ENCODE results near the gene DENND6A. TPM values are rescaled to one million over a fixed set of nuclear protein-coding genes. Genes with fewer than 3 reads are reported as not detected.
"Not testable (repeated sequence)": the region's sequence is repeated elsewhere in the genome, so short reads cannot be mapped to it uniquely, and the experiment has no call there.

Gene DENND6A
- total and polyA plus RNA-seq, 10 donors, result 8.9 to 92.1 (median 33.0) TPM

DNA sequence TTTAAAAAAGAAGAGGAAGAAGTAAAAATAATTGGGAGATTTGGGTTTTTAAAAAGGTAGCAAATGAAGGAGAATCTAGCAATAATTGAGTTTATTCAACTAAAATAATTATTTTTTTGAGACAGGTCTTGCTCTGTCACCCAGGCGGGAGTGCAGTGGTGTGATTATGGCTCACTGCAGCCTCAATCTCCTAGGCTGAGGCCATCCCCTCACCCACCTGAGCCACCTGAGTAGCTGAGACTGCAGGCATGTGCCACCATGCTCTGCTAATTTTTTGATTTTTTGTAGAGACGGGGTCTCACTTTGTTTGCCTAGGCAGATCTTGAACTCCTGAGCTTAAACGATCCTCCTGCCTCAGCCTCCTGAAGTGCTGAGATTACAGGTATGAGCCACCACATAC is 68.1 kb downstream of the DENND6A start:
- TF ChIP-seq POLR2A (IDR thresholded peaks at IDR 0.05) (no peak), POLR2AphosphoS5 (IDR thresholded peaks at IDR 0.05) (no peak)
- TF ChIP-seq, protein P1, sequence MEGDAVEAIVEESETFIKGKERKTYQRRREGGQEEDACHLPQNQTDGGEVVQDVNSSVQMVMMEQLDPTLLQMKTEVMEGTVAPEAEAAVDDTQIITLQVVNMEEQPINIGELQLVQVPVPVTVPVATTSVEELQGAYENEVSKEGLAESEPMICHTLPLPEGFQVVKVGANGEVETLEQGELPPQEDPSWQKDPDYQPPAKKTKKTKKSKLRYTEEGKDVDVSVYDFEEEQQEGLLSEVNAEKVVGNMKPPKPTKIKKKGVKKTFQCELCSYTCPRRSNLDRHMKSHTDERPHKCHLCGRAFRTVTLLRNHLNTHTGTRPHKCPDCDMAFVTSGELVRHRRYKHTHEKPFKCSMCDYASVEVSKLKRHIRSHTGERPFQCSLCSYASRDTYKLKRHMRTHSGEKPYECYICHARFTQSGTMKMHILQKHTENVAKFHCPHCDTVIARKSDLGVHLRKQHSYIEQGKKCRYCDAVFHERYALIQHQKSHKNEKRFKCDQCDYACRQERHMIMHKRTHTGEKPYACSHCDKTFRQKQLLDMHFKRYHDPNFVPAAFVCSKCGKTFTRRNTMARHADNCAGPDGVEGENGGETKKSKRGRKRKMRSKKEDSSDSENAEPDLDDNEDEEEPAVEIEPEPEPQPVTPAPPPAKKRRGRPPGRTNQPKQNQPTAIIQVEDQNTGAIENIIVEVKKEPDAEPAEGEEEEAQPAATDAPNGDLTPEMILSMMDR (IDR thresholded peaks at IDR 0.05 in 8 of 11, conservative IDR thresholded peaks at IDR 0.05 in 3 of 11), result no peak
- 79 to 97% (median 97%) methylated on average over 3 of the region's 3 CpGs for WGBS, 5 donors
- Histone ChIP-seq H3K4me1 (no peaks in the 10 kb centered on the region), H3K27ac (no peak overlapping the region), H3K27me3 (replicated peaks in 1 of 7) (no peaks in the 10 kb centered on the region), H3K9me3 (no peaks in the 10 kb centered on the region), H3K36me3 (peaks cover 3 to 93% (median 56%) of the 10 kb centered on the region in 6 donors), H3K4me3 (no peak overlapping the region)
- intact Hi-C loops (cut with DNase I; ENCODE audit: low total_unique reads), result no loop called here
- no peak for DNase-seq

DNA sequence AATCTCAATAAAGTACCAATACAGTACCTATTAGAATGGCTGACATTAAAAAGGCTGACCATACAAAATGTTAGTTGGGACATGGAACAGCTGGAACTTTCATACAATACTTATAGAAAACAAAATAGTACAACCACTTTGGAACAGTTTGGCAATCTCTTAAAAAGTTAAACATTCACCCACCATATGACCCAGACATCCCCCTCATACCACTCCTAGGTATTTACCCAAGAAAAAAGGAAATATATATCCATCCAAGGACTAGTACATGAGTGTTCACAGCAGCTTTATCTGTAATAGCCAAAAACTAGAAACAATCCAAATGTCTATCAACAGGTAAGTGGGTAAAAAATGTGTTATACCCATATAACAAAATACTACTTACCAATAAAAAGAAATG is 70.5 kb downstream of the DENND6A start:
- no peak overlapping the region for H3K27ac ChIP-seq
- peaks cover 0 to 81% (median 35%) of the 10 kb centered on the region in 6 donors for H3K36me3 ChIP-seq
- no peaks in the 10 kb centered on the region for H3K4me1 ChIP-seq
- no peak for TF ChIP-seq POLR2A (IDR thresholded peaks at IDR 0.05)
- TF ChIP-seq, protein P1 (IDR thresholded peaks at IDR 0.05 in 8 of 11, conservative IDR thresholded peaks at IDR 0.05 in 3 of 11), result no peak
- no peak for TF ChIP-seq POLR2AphosphoS5 (IDR thresholded peaks at IDR 0.05)
- H3K4me3 ChIP-seq, result no peak overlapping the region
- DNase-seq, result no peak
- H3K27me3 ChIP-seq (replicated peaks in 1 of 7), result no peaks in the 10 kb centered on the region
- intact Hi-C loops (cut with DNase I; ENCODE audit: low total_unique reads), result no loop called here
- H3K9me3 ChIP-seq, result peaks cover 0 to 5% (median 2%) of the 10 kb centered on the region in 8 donors

DNA sequence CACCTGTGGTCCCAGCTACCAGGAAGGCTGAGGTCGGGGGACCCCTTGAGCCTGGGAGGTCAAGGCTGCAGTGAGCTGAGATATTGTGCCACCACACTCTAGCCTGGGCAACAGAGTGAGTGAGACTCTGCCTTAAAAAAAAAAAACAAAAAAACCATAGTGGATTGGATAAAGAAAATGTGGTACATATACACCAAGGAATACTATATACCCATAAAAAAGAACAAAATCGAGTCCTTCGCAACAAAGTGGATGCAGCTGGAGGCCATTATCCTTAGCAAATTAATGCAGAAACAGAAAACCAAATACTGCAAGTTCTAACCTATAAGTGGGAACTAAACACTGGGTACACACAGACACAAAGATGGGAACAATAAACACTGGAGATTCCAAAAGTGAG is 75.1 kb downstream of the DENND6A start:
- WGBS, 5 donors, result 93 to 100% (median 99%) methylated on average over 3 of the region's 3 CpGs
- Histone ChIP-seq H3K36me3 (peaks cover 0 to 42% (median 2%) of the 10 kb centered on the region in 6 donors), H3K27me3 (replicated peaks in 1 of 7) (no peaks in the 10 kb centered on the region), H3K27ac (no peak overlapping the region), H3K4me1 (no peaks in the 10 kb centered on the region), H3K4me3 (no peak overlapping the region), H3K9me3 (peaks cover 0 to 5% (median 2%) of the 10 kb centered on the region in 8 donors)
- DNase-seq, result no peak
- intact Hi-C loops (cut with DNase I; ENCODE audit: low total_unique reads), result no loop called here
- TF ChIP-seq, protein P1 (IDR thresholded peaks at IDR 0.05 in 8 of 11, conservative IDR thresholded peaks at IDR 0.05 in 3 of 11), result no peak
- TF ChIP-seq POLR2AphosphoS5 (IDR thresholded peaks at IDR 0.05) (no peak), POLR2A (IDR thresholded peaks at IDR 0.05) (no peak)

DNA sequence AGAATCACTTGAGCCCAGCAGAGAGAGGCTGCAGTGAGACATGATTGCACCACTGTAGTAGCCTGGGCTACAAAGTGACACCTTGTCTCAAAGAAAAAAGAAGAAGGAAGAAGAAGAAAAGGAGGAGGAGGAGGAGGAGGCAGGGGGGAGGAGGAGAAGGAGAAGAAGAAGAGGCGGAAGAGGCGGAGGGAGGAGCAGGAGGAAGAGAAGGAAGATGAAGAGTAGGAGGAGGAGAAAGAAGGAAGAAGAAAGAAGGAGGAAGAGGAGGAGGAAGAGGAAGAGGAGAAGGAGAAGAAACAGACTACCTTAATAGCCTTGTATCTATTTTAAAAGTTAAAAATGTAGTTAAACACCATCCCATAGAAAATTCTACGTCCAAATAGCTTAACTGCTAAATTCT is 76.6 kb downstream of the DENND6A start:
- peaks cover 0 to 27% (median 0%) of the 10 kb centered on the region in 6 donors for H3K36me3 ChIP-seq
- 54 to 88% (median 58%) methylated on average over 3 of the region's 3 CpGs for WGBS, 5 donors
- peaks cover 0 to 12% (median 5%) of the 10 kb centered on the region in 8 donors for H3K9me3 ChIP-seq
- no peak for DNase-seq
- no peaks in the 10 kb centered on the region for H3K4me1 ChIP-seq
- H3K27me3 ChIP-seq (replicated peaks in 1 of 7), result no peaks in the 10 kb centered on the region
- no peak overlapping the region for H3K4me3 ChIP-seq
- H3K27ac ChIP-seq, result no peak overlapping the region
- TF ChIP-seq, protein P1 (IDR thresholded peaks at IDR 0.05 in 8 of 11, conservative IDR thresholded peaks at IDR 0.05 in 3 of 11), result no peak
- TF ChIP-seq POLR2AphosphoS5 (IDR thresholded peaks at IDR 0.05) (no peak), POLR2A (IDR thresholded peaks at IDR 0.05) (no peak)
- intact Hi-C loops (cut with DNase I; ENCODE audit: low total_unique reads), result no loop called here

DNA sequence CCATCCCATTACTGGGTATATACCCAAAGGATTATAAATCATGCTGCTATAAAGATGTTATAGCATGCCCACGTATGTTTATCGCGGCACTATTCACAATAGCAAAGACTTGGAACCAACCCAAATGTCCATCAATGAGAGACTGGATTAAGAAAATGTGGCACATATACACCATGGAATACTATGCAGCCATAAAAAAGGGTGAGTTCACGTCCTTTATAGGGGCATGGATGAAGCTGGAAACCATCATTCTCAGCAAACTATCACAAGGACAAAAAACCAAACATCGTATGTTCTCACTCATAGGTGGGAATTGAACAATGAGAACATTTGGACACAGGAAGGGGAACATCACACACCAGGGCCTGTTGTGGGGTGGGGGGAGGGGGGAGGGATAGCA is 81.0 kb downstream of the DENND6A start:
- 96 to 99% (median 98%) methylated on average over 5 of the region's 5 CpGs for WGBS, 5 donors
- H3K27ac ChIP-seq; DNase-seq; intact Hi-C loops (cut with DNase I; ENCODE audit: low total_unique reads); H3K4me3 ChIP-seq; H3K27me3 ChIP-seq (replicated peaks in 1 of 7); H3K4me1 ChIP-seq: not testable (repeated sequence)
- peaks cover 0 to 32% (median 10%) of the 10 kb centered on the region in 8 donors for H3K9me3 ChIP-seq
- peaks cover 0 to 15% (median 0%) of the 10 kb centered on the region in 6 donors for H3K36me3 ChIP-seq
